ENCODE data around the gene CHSY1.

CHSY1 gene

GRCh38 chr15:101151288-101151687 lies 100.6 kb downstream of the CHSY1 start:
- no peaks in the 10 kb centered on the region for H3K27me3 ChIP-seq (ENCODE audit: control insufficient read depth, insufficient read depth, low read length)
- DNase-seq (ENCODE audit: low read depth, low spot score) = no peak
- no peak overlapping the region for H3K4me3 ChIP-seq (ENCODE audit: low read length)
- H3K36me3 ChIP-seq (ENCODE audit: control insufficient read depth, insufficient read depth, low read length) = no peaks in the 10 kb centered on the region
- WGBS (ENCODE audit: insufficient coverage, insufficient read length) = no CpG with 5 or more reads among the region's 8 CpGs
- peaks cover 2% of the 10 kb centered on the region for H3K4me1 ChIP-seq (ENCODE audit: control insufficient read depth, insufficient read depth, low read length)
- no peak overlapping the region for H3K27ac ChIP-seq (ENCODE audit: low read length)
- no peaks in the 10 kb centered on the region for H3K9me3 ChIP-seq (ENCODE audit: control insufficient read depth, insufficient read depth, low read length)

GRCh38 chr15:101150723-101151040 lies 101.2 kb downstream of the CHSY1 start:
- peaks cover 2% of the 10 kb centered on the region for H3K4me1 ChIP-seq (ENCODE audit: control insufficient read depth, insufficient read depth, low read length)
- no peak for DNase-seq (ENCODE audit: low read depth, low spot score)
- H3K36me3 ChIP-seq (ENCODE audit: control insufficient read depth, insufficient read depth, low read length) = no peaks in the 10 kb centered on the region
- H3K27me3 ChIP-seq (ENCODE audit: control insufficient read depth, insufficient read depth, low read length) = no peaks in the 10 kb centered on the region
- WGBS (ENCODE audit: insufficient coverage, insufficient read length) = no CpG with 5 or more reads among the region's 7 CpGs
- no peak overlapping the region for H3K27ac ChIP-seq (ENCODE audit: low read length)
- no peaks in the 10 kb centered on the region for H3K9me3 ChIP-seq (ENCODE audit: control insufficient read depth, insufficient read depth, low read length)
- no peak overlapping the region for H3K4me3 ChIP-seq (ENCODE audit: low read length)

- no peaks in the 10 kb centered on the region for H3K27me3 ChIP-seq (ENCODE audit: control insufficient read depth, insufficient read depth, low read length)
- no peak for DNase-seq (ENCODE audit: low read depth, low spot score)
- H3K9me3 ChIP-seq (ENCODE audit: control insufficient read depth, insufficient read depth, low read length) = no peaks in the 10 kb centered on the region
- no CpG with 5 or more reads among the region's 27 CpGs for WGBS (ENCODE audit: insufficient coverage, insufficient read length)
- peaks cover 2% of the 10 kb centered on the region for H3K4me1 ChIP-seq (ENCODE audit: control insufficient read depth, insufficient read depth, low read length)
- no peak overlapping the region for H3K27ac ChIP-seq (ENCODE audit: low read length)
- H3K36me3 ChIP-seq (ENCODE audit: control insufficient read depth, insufficient read depth, low read length) = no peaks in the 10 kb centered on the region
- no peak overlapping the region for H3K4me3 ChIP-seq (ENCODE audit: low read length)
Measured at GRCh38 chr15:101149864-101150722, 101.8 kb downstream of the CHSY1 start.

GRCh38 chr15:101148881-101149664 lies 102.8 kb downstream of the CHSY1 start:
- whole genome bisulfite sequencing (ENCODE audit: insufficient coverage, insufficient read length) = no CpG with 5 or more reads among the region's 13 CpGs
- no peak overlapping the region for H3K4me3 ChIP-seq (ENCODE audit: low read length)

GRCh38 chr15:101148166-101148880 lies 103.5 kb downstream of the CHSY1 start:
- Histone ChIP-seq H3K36me3 (ENCODE audit: control insufficient read depth, insufficient read depth, low read length) (no peaks in the 10 kb centered on the region), H3K4me3 (ENCODE audit: low read length) (no peak overlapping the region), H3K4me1 (ENCODE audit: control insufficient read depth, insufficient read depth, low read length) (peaks cover 2% of the 10 kb centered on the region), H3K9me3 (ENCODE audit: control insufficient read depth, insufficient read depth, low read length) (no peaks in the 10 kb centered on the region), H3K27ac (ENCODE audit: low read length) (no peak overlapping the region), H3K27me3 (ENCODE audit: control insufficient read depth, insufficient read depth, low read length) (no peaks in the 10 kb centered on the region)
- DNase-seq (ENCODE audit: low read depth, low spot score) = no peak
- no CpG with 5 or more reads among the region's 17 CpGs for WGBS (ENCODE audit: insufficient coverage, insufficient read length)

More at GRCh38 chr15:101148881-101149664, 102.8 kb downstream of the CHSY1 start:
- no peaks in the 10 kb centered on the region for H3K36me3 ChIP-seq (ENCODE audit: control insufficient read depth, insufficient read depth, low read length)
- no peak for DNase-seq (ENCODE audit: low read depth, low spot score)
- peaks cover 2% of the 10 kb centered on the region for H3K4me1 ChIP-seq (ENCODE audit: control insufficient read depth, insufficient read depth, low read length)
- H3K27me3 ChIP-seq (ENCODE audit: control insufficient read depth, insufficient read depth, low read length) = no peaks in the 10 kb centered on the region
- no peak overlapping the region for H3K27ac ChIP-seq (ENCODE audit: low read length)
- no peaks in the 10 kb centered on the region for H3K9me3 ChIP-seq (ENCODE audit: control insufficient read depth, insufficient read depth, low read length)

- H3K4me1 ChIP-seq (ENCODE audit: control insufficient read depth, insufficient read depth, low read length) = peaks cover 2% of the 10 kb centered on the region
- DNase-seq (ENCODE audit: low read depth, low spot score) = no peak
- H3K27ac ChIP-seq (ENCODE audit: low read length) = no peak overlapping the region
- H3K9me3 ChIP-seq (ENCODE audit: control insufficient read depth, insufficient read depth, low read length) = no peaks in the 10 kb centered on the region
- WGBS (ENCODE audit: insufficient coverage, insufficient read length) = no CpG with 5 or more reads among the region's 5 CpGs
- no peaks in the 10 kb centered on the region for H3K27me3 ChIP-seq (ENCODE audit: control insufficient read depth, insufficient read depth, low read length)
- H3K4me3 ChIP-seq (ENCODE audit: low read length) = no peak overlapping the region
- no peaks in the 10 kb centered on the region for H3K36me3 ChIP-seq (ENCODE audit: control insufficient read depth, insufficient read depth, low read length)
Measured at GRCh38 chr15:101147181-101147580, 104.7 kb downstream of the CHSY1 start.

- Histone ChIP-seq H3K4me3 (ENCODE audit: low read length) (no peak overlapping the region), H3K27ac (ENCODE audit: low read length) (no peak overlapping the region), H3K4me1 (ENCODE audit: control insufficient read depth, insufficient read depth, low read length) (peaks cover 2% of the 10 kb centered on the region), H3K36me3 (ENCODE audit: control insufficient read depth, insufficient read depth, low read length) (no peaks in the 10 kb centered on the region), H3K9me3 (ENCODE audit: control insufficient read depth, insufficient read depth, low read length) (no peaks in the 10 kb centered on the region), H3K27me3 (ENCODE audit: control insufficient read depth, insufficient read depth, low read length) (no peaks in the 10 kb centered on the region)
- no CpG with 5 or more reads among the region's 8 CpGs for WGBS (ENCODE audit: insufficient coverage, insufficient read length)
- no peak for DNase-seq (ENCODE audit: low read depth, low spot score)
Measured at GRCh38 chr15:101146118-101146702, 105.6 kb downstream of the CHSY1 start.

- no peak overlapping the region for H3K27ac ChIP-seq (ENCODE audit: low read length)
- H3K4me3 ChIP-seq (ENCODE audit: low read length) = no peak overlapping the region
- no peaks in the 10 kb centered on the region for H3K9me3 ChIP-seq (ENCODE audit: control insufficient read depth, insufficient read depth, low read length)
- peaks cover 2% of the 10 kb centered on the region for H3K4me1 ChIP-seq (ENCODE audit: control insufficient read depth, insufficient read depth, low read length)
- no peaks in the 10 kb centered on the region for H3K27me3 ChIP-seq (ENCODE audit: control insufficient read depth, insufficient read depth, low read length)
- DNase-seq (ENCODE audit: low read depth, low spot score) = no peak
- WGBS (ENCODE audit: insufficient coverage, insufficient read length) = no CpG with 5 or more reads among the region's 4 CpGs
- no peaks in the 10 kb centered on the region for H3K36me3 ChIP-seq (ENCODE audit: control insufficient read depth, insufficient read depth, low read length)
Measured at GRCh38 chr15:101145362-101145761, 106.5 kb downstream of the CHSY1 start.

GRCh38 chr15:101143321-101143720 lies 108.5 kb downstream of the CHSY1 start:
- no peak for DNase-seq (ENCODE audit: low read depth, low spot score)
- Histone ChIP-seq H3K4me1 (ENCODE audit: control insufficient read depth, insufficient read depth, low read length) (no peaks in the 10 kb centered on the region), H3K4me3 (ENCODE audit: low read length) (no peak overlapping the region), H3K36me3 (ENCODE audit: control insufficient read depth, insufficient read depth, low read length) (no peaks in the 10 kb centered on the region), H3K9me3 (ENCODE audit: control insufficient read depth, insufficient read depth, low read length) (no peaks in the 10 kb centered on the region), H3K27me3 (ENCODE audit: control insufficient read depth, insufficient read depth, low read length) (no peaks in the 10 kb centered on the region), H3K27ac (ENCODE audit: low read length) (no peak overlapping the region)
- WGBS (ENCODE audit: insufficient coverage, insufficient read length) = no CpG with 5 or more reads among the region's 7 CpGs

- no CpG with 5 or more reads among the region's 2 CpGs for WGBS (ENCODE audit: insufficient coverage, insufficient read length)
- no peak for DNase-seq (ENCODE audit: low read depth, low spot score)
- no peak overlapping the region for H3K27ac ChIP-seq (ENCODE audit: low read length)
- H3K4me1 ChIP-seq (ENCODE audit: control insufficient read depth, insufficient read depth, low read length) = no peaks in the 10 kb centered on the region
- H3K36me3 ChIP-seq (ENCODE audit: control insufficient read depth, insufficient read depth, low read length) = no peaks in the 10 kb centered on the region
- H3K9me3 ChIP-seq (ENCODE audit: control insufficient read depth, insufficient read depth, low read length) = no peaks in the 10 kb centered on the region
- no peaks in the 10 kb centered on the region for H3K27me3 ChIP-seq (ENCODE audit: control insufficient read depth, insufficient read depth, low read length)
- no peak overlapping the region for H3K4me3 ChIP-seq (ENCODE audit: low read length)
Measured at GRCh38 chr15:101142711-101143110, 109.1 kb downstream of the CHSY1 start.
